Activated naive CD4-positive, alpha-beta T cell treated with anti-CD3 and anti-CD28 coated beads, Interleukin-2, amount 50 U/mL, for 72 hours (primary cell): ENCODE data around the gene LCAT. TPM values are rescaled to one million over a fixed set of nuclear protein-coding genes. Genes with fewer than 3 reads are reported as not detected.
A peak's percentile ranks its signal among the peaks of the same experiment; 100 is the strongest.

Experiments used
- ATAC-seq, 2 donors: fragments of 150-1000 bp; cut with Tn5 transposase; 2 replicates each; pipeline ENCODE4 v1.10.0; 2021; ENCODE audit warnings: mild to moderate bottlenecking in 2 of 2, moderate library complexity in 2 of 2
- DNase-seq, 2 donors: peaks; one replicate each; pipeline ENCODE4 v3.0.0; 2021 to 2022; ENCODE audit warnings: low spot score in 2 of 2
- H3K27ac Mint-ChIP-seq, 2 donors: one replicate each; pipeline ENCODE4 v1.8.0; 2022; ENCODE audit warnings: mild to moderate bottlenecking in 2 of 2, mixed read lengths in 2 of 2
- H3K36me3 Mint-ChIP-seq, 2 donors: one replicate each; pipeline ENCODE4 v1.8.0; 2022; ENCODE audit warnings: mixed read lengths in 2 of 2
- H3K9me3 Mint-ChIP-seq, 2 donors: one replicate each; pipeline ENCODE4 v1.8.0; 2022; ENCODE audit warnings: mixed read lengths in 2 of 2
- total RNA-seq, 2 donors: library from RNA; stranded (reverse); gene quantifications; one replicate each; pipeline ENCODE4 v1.2.3, GENCODE V29; 2022

LCAT gene
- total RNA-seq, 2 donors from 2014 or later = 15.7 to 32.5 TPM

DNA sequence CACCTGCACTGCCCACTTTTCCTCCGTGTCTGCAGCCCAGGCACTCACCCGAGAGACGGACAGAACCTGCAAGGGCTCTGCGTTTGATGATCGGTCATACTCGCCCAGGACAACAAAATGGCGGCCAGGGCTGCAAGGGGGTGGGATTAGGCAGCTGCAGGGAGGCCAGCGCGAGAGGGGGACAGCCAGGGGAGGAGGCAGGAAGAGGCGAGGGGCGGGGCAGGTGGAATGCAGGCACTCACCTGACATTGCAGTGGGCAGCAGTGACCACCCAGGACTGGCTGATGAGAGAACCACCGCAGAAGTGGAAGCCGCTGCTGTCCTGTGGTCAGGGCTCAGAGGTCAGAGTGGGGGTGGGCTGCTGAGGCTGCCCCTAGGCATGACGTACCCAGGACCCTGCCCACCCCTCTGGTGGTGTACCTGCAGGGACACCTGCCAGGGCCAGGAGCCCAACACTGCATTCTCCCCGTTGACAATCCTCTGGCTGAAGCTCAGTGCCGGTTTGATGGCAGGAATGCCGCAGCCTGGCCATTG lies 13.2 kb downstream of the LCAT start:
- no peak for DNase-seq
- no peaks in the 10 kb centered on the region for H3K9me3 Mint-ChIP-seq
- H3K36me3 Mint-ChIP-seq = peaks cover 18 to 21% of the 10 kb centered on the region in 2 donors

DNA sequence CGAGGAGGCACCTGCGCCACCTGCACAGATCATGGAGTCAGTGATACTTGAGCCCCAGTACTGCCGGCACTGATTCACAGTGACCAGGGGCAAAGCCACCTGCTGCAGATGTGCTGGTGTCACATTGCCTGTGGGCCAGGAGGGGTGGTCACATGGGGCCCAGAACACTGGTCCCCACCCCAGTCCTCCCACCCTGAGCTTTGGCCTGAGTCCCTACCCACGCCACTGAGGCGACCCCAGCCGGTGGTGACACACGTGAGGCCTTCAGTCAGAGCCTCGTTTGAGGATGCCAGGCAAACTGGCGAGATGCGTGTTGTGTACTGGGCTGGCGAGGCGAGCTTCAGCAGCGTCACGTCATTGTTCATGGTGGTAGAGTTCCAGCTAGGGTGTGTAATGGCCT lies 13.7 kb downstream of the LCAT start:
- no peak for ATAC-seq
- Mint-ChIP-seq H3K9me3 (no peaks in the 10 kb centered on the region), H3K27ac (no peak overlapping the region), H3K36me3 (peaks cover 12 to 16% of the 10 kb centered on the region in 2 donors)
- no peak for DNase-seq

More for the DNA sequence above, 13.2 kb downstream of the LCAT start:
- H3K27ac Mint-ChIP-seq = peak overlapping the region in 1 of 2 donors; percentile 71
- no peak for ATAC-seq

DNA sequence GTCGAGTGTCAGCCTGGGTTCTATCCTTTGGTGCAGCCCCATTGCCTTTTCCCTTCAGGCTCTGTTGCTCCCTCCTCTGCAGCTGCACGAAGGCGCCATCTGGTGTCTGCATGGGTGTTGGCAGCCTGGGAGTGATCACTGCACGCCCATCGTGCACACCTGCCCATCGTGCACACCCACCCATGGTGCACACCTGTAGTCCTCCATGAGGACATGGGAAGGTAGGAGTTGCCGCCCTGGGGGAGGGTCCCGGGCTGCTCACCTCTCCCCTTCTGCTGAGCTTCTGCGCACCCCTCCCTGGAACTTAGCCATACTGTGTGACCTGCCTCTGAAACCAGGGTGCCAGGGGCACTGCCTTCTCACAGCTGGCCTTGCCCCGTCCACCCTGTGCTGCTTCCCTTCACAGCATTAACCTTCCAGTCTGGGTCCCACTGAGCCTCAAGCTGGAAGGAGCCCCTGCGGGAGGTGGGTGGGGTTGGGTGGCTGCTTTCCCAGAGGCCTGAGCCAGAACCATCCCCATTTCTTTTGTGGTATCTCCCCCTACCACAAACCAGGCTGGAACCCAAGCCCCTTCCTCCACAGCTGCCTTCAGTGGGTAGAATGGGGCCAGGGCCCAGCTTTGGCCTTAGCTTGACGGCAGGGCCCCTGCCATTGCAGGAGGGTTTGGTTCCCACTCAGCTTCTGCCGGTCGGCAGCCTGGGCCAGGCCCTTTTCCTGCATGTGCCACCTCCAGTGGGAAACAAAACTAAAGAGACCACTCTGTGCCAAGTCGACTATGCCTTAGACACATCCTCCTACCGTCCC lies 15.2 kb downstream of the LCAT start:
- Mint-ChIP-seq H3K36me3 (peaks cover 3% of the 10 kb centered on the region in 2 donors), H3K9me3 (no peaks in the 10 kb centered on the region), H3K27ac (peak overlapping the region in 1 of 2 donors; percentile 76)
- ATAC-seq = peak; percentile 83 to 85
- DNase-seq = peak; percentile 78 to 84

DNA sequence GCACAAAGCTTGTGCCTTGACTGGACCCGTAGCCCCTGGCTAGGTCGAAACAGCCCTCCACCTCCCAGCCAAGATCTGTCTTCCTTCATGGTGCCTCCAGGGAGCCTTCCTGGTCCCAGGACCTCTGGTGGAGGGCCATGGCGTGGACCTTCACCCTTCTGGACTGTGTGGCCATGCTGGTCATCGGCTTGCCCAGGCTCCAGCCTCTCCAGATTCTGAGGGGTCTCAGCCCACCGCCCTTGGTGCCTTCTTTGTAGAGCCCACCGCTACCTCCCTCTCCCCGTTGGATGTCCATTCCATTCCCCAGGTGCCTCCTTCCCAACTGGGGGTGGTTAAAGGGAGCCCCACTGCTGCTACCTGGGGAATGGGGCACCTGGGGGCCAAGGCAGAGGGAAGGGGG lies 15.8 kb downstream of the LCAT start:
- H3K27ac Mint-ChIP-seq = peak overlapping the region; percentile 68 to 76
- H3K9me3 Mint-ChIP-seq = no peaks in the 10 kb centered on the region
- ATAC-seq = peak; percentile 5 to 6
- no peak for DNase-seq
- no peaks in the 10 kb centered on the region for H3K36me3 Mint-ChIP-seq

DNA sequence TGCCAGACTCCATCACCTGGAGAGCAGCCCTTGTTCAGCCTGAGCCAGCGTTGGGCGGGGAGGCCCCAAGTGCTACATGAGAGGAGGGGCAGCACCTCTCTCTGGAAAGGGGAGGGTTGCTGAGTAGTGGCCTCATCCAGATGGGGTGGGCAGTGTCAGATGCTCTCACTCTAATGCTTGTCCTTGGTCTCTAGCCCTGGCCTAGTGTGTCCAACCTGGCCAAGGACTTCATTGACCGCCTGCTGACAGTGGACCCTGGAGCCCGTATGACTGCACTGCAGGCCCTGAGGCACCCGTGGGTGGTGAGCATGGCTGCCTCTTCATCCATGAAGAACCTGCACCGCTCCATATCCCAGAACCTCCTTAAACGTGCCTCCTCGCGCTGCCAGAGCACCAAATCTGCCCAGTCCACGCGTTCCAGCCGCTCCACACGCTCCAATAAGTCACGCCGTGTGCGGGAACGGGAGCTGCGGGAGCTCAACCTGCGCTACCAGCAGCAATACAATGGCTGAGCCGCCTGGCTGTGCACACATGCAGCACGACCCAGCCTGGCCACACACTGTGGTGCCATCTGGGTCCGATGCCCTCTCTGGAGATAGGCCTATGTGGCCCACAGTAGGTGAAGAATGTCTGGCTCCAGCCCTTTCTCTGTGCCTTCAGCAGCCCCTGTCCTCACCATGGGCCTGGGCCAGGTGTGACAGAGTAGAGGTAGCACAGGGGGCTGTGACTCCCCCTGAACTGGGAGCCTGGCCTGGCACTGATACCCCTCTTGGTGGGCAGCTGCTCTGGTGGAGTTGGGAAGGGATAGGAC lies 16.6 kb downstream of the LCAT start:
- H3K27ac Mint-ChIP-seq = peak overlapping the region in 1 of 2 donors; percentile 76
- no peaks in the 10 kb centered on the region for H3K9me3 Mint-ChIP-seq
- H3K36me3 Mint-ChIP-seq = no peaks in the 10 kb centered on the region
- DNase-seq = no peak
- no peak for ATAC-seq

DNA sequence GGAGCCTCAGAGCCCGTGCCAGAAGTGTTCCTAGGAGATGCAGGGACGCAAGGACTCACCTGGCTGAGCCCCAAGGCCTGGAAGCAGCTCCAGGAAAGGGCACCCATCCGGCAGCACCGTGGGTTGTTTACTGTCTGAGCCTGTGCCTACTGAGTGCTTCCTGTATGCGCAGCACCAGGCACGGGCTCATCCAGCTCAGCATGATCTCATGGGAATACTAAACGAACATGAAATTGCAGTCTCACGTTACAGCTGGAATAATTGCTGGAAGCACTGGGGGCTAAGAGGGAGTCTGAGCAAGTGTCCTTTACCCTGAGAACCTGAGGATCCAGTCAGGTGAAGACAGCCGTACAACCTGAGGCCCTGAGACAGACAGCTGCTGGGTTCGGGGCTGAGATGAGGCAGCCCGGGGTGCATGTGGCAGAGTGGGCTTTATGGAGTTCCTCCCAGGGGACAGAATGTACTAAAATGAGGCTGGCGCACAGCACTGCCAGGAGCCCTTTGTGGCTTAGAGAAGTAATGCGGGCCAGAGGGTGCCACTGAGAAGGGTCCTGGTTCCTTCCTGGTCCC lies 17.7 kb downstream of the LCAT start:
- no peaks in the 10 kb centered on the region for H3K36me3 Mint-ChIP-seq
- ATAC-seq (no peak), DNase-seq (no peak)
- H3K9me3 Mint-ChIP-seq = no peaks in the 10 kb centered on the region
- peak overlapping the region; percentile 29 to 76 for H3K27ac Mint-ChIP-seq

DNA sequence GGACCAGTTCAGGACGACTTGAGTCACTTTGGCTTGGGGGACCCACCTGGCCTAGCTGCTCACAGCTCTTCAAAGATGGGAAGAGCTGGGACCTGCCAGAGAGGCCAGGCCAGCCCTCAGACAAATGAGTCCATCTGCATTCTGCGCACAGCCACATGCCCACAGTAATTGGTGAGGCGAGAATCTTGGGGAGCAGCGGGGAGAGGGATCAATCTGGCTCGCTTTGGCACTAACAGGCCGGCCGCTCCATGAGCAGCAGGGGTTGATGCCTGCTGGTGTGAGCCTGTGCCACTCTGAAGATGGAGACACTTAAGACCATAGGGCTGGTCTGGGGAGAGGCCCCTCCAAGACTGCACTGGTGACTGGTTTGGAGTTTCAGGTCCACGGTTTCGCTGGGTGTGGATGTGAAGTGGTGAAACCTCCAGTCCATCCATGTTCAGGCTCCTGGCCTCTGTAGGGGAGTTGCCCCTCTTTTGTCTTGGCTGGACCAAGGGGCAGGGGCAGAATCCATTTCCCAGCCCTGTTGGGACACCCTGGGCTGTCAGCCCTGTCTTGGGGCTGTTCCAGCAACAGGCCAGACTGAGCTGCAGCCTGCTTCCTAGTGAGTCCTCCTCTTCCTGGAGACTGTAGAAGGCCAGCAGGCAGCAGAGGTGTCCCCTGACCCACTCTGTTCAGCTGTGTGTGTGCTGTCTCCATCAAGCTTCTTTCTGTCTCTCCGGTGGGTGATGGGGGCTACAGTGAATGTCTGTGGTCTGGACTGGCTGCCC lies 19.6 kb downstream of the LCAT start:
- ATAC-seq = no peak
- H3K27ac Mint-ChIP-seq = peak overlapping the region; percentile 29 to 91

DNA sequence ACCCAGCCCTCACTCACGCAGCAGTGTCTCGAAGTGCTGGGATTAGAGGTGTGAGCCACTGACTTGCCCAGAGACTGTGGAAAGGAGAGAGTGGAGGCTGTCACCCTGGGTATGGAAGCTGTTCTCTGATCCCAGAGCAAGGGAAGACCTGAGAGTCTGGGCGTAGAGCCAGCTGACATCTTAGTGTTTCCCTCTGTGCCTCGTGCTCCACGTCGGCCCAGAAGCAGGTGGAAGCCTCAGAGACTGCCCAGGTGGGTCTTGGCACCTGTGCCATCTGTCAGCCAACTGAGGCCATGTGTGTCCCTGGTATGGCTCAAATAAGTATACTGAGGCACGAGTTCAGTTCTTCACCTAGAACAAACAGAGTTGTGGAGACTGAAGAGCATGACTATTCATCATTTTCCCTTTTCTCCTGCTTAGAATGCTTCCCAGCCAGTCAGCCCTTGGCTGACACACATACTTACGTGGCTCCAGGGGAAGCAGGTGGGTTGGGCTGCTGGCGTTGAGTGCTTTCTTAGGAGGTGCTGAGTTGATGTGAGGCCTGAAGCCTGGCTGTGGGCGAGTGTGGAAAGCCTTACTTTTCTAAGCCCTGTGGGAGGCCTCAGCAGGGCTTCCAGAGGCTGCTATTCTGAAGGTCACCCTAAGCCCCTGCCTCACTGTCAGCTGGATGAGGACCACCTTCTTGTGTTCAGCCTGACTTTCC lies 20.4 kb downstream of the LCAT start:
- H3K9me3 Mint-ChIP-seq = no peaks in the 10 kb centered on the region
- peak overlapping the region; percentile 79 to 91 for H3K27ac Mint-ChIP-seq
- H3K36me3 Mint-ChIP-seq = no peaks in the 10 kb centered on the region
- DNase-seq (no peak), ATAC-seq (no peak)

More for the DNA sequence above, 19.6 kb downstream of the LCAT start:
- Mint-ChIP-seq H3K36me3 (no peaks in the 10 kb centered on the region), H3K9me3 (no peaks in the 10 kb centered on the region)
- no peak for DNase-seq

DNA sequence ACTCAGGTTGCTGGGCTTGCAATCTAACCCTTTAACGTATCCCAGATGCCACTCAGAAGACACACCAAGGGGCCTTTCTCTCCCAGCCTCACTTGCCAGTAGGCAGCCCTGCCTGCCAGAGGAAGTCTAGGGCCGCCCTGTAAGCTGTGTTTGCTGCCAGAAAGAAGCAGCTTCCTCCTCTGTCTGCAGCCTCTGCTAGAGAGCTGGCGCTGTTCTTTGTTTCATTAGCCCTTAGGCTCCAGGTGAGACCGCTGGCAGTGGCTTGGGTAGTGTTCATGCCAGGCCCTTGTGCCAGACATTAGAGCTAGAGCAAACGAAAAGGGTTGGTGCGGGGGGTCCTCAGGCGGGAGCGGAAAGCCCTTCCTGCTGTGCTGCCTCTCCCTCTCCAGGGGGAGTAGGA lies 21.2 kb downstream of the LCAT start:
- Mint-ChIP-seq H3K36me3 (no peaks in the 10 kb centered on the region), H3K9me3 (no peaks in the 10 kb centered on the region), H3K27ac (peak overlapping the region; percentile 79 to 91)
- ATAC-seq = no peak
- DNase-seq = no peak

DNA sequence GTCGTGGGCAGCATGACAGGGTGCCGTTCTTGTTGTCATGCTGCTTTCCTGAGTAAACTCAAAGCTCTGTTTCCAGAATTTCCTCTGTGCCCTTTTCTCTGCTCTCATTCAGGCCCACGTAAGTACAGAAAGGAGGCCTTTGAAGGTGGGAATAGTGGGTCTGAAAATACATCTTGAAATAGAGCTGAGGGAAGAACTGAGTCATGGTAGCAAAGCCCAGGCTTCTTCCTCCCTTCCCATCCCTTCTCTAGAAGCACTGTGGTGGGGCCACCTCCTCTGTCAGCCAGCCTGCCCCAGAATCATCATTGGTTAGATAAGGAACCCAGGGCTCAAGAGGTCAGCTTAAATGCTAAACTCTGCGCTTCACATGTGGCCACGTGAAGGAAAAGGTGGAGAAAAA lies 21.7 kb downstream of the LCAT start:
- Mint-ChIP-seq H3K9me3 (no peaks in the 10 kb centered on the region), H3K36me3 (no peaks in the 10 kb centered on the region), H3K27ac (peak overlapping the region; percentile 91 to 97)
- no peak for ATAC-seq
- no peak for DNase-seq

DNA sequence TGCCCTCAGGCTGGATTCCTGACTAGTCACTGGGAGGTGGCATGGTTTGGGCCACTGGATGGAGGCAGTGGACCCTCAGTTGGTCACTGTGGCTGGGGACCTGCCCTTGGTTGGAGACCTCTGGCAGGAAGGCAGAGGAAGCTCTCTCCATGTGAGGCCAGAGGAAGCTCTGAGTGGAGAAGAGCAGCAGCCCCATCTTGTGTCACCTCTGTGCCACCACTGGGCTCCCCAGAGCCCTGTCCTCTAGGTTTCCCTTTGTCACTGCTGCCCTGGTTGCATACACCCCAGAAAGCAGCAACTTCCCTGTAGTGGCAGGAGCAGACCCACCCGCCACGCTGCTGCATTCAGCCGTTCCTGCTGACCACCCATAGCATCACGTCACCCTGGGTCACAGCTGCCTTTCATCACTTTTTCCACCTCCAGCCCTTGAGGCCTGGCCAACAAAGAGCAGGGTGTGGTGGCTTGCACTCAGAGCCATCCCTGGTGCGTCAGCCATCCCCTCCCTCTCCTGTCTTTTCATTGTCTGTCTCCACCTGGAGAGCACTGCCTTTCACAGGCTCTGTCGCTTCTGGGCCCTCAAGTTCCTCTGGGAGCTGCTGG lies 24.2 kb downstream of the LCAT start:
- H3K9me3 Mint-ChIP-seq = no peaks in the 10 kb centered on the region
- peak overlapping the region in 1 of 2 donors; percentile 93 for H3K27ac Mint-ChIP-seq
- ATAC-seq (no peak), DNase-seq (no peak)
- no peaks in the 10 kb centered on the region for H3K36me3 Mint-ChIP-seq

DNA sequence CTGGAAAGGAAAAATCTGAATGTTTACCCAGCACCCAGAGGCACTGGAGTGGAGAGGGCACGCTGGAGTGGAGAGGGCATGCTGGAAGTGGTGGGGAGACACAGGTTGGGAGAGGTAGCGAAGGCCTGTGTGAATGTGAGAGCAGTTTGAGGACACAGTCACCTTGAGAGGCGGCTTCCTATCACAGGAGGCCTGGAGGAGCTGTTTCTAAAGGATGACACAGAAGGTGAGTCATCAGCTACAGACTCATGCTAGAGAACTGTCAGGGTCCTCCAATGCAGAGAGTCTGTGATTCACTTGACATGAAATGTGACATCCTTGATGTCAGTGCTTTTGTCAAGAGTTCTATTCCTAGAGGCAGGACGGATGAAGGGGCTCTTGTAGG lies 26.1 kb downstream of the LCAT start:
- H3K9me3 Mint-ChIP-seq = no peaks in the 10 kb centered on the region
- DNase-seq (peak in 1 of 2 donors; percentile 51), ATAC-seq (peak; percentile 100)
- no peaks in the 10 kb centered on the region for H3K36me3 Mint-ChIP-seq
- peak overlapping the region; percentile 93 to 94 for H3K27ac Mint-ChIP-seq

DNA sequence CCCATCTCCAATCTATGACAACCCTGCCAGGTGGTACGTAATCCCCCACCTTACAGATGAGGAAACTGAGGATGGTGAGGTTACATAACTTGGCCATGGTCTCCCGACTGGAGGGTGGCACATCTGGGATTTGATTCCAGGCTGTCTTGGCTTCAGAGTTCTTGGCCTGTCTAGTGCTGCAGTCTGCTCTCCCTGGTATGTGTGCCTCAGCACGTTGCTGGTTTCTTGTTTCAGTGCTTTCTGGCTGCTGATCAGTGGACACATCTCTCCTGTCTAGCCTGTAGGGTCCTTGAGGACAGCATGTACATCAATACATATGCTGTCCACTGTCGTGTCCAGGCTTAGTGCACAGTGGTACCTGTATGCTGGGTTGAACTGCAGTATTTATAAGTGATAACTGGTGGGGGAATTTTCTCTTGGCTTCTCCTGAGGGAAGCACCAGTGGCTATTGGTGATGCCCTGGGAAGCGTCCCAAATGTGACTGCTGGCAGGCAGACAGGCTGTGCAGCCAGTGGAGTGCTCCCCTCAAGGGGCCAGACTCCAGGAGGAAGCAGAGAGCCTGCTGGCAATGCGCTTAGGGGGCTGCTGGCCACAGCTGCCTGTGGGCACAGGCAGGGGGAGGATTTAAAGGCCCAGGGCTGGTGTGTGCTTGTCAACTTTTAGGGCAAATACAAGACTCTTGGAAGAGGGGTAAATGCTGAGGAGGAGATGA lies 26.6 kb downstream of the LCAT start:
- Mint-ChIP-seq H3K27ac (peak overlapping the region; percentile 93 to 94), H3K36me3 (no peaks in the 10 kb centered on the region), H3K9me3 (no peaks in the 10 kb centered on the region)
- peak in 1 of 2 donors; percentile 20 for ATAC-seq
- no peak for DNase-seq

DNA sequence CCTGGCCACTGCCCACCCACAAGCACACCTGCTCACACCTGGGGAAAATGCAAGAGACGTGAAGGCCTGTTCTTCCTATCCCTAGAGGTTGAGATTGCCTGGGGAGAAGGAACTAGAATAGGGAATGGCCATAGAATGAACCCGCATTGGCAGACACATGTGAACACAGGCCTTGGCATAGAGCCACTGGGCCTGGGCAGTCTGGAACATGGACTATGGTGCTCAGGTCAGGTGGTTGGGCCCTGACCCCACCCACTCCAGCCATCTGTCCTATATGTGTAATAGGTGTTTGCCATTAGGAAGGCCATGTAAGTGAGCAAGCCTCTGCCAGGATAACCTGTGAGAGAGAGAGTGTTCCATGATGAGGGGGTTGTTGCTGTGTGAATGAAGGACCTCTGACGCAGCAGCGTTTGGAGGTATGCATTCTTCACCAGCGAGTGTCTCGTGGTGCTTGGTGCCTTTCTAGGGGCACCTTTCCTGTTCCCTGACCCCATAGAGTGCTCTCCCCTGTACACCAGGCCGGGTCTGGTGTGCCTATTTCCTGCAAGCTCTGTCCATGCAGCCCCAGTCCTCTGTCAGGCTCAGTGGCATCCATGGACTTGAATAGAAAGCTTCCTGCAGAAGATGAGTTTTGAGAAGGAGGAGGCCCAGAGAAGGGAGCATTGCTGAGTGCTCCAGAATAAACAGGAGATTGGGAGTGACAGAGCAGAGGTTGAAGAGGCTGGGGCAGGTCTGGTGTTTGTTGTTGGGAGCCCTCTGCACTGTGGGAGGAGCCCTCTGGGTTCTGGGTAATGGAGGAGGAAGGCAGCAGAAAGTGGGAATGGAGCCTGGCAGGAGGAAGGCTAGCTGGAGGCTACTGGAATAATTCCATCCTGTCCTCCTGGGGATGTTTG lies 27.8 kb downstream of the LCAT start:
- peak overlapping the region in 1 of 2 donors; percentile 34 for H3K27ac Mint-ChIP-seq
- H3K9me3 Mint-ChIP-seq = no peaks in the 10 kb centered on the region
- ATAC-seq = no peak
- no peak for DNase-seq
- no peaks in the 10 kb centered on the region for H3K36me3 Mint-ChIP-seq
